ENCODE measurements around the gene SUMF1. TPM values are rescaled to one million over a fixed set of nuclear protein-coding genes. Genes with fewer than 3 reads are reported as not detected.

The SUMF1 gene
- total and polyA plus RNA-seq, 4 donors, result 13.0 to 34.2 (median 23.5) TPM

DNA sequence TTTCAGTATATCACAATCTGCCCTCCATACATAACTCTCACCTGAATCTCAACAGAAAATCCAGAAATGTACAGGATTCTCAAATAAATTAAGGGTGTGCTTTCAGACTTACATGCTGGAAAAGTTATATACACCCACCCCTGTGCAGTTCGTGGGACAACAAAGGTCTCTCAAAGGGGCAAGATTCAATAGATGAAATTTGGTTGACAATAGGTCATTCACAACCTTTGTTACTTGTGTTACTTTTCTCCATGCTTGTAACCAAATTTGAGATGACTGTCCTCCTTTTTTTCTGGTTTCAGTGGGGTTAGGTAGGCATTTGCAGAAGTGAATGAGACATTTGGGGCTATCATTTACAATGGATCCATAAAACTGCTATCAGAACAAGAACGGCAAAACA lies 91.2 kb downstream of the SUMF1 start:
- Histone ChIP-seq H3K36me3 (ENCODE audit: control insufficient read depth in 4 of 4, insufficient read depth in 3 of 4, low read depth in 1 of 4, low read length in 3 of 4) (peaks cover 0 to 14% (median 8%) of the 10 kb centered on the region in 4 donors), H3K9me3 (ENCODE audit: control insufficient read depth in 4 of 4, low read length in 3 of 4) (no peaks in the 10 kb centered on the region), H3K27ac (ENCODE audit: low read depth in 1 of 2, low read length in 2 of 2) (no peak overlapping the region), H3K27me3 (ENCODE audit: control insufficient read depth in 4 of 4, insufficient read depth in 4 of 4, low read length in 3 of 4) (no peaks in the 10 kb centered on the region), H3K9ac (ENCODE audit: low read depth in 1 of 2, low read length in 2 of 2) (no peak overlapping the region), H3K4me3 (ENCODE audit: low read depth in 1 of 3, low read length in 3 of 3) (no peak overlapping the region), H3K4me1 (ENCODE audit: control insufficient read depth in 4 of 4, insufficient read depth in 4 of 4, low read length in 3 of 4) (no peaks in the 10 kb centered on the region)
- TF ChIP-seq, protein P1, sequence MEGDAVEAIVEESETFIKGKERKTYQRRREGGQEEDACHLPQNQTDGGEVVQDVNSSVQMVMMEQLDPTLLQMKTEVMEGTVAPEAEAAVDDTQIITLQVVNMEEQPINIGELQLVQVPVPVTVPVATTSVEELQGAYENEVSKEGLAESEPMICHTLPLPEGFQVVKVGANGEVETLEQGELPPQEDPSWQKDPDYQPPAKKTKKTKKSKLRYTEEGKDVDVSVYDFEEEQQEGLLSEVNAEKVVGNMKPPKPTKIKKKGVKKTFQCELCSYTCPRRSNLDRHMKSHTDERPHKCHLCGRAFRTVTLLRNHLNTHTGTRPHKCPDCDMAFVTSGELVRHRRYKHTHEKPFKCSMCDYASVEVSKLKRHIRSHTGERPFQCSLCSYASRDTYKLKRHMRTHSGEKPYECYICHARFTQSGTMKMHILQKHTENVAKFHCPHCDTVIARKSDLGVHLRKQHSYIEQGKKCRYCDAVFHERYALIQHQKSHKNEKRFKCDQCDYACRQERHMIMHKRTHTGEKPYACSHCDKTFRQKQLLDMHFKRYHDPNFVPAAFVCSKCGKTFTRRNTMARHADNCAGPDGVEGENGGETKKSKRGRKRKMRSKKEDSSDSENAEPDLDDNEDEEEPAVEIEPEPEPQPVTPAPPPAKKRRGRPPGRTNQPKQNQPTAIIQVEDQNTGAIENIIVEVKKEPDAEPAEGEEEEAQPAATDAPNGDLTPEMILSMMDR (IDR thresholded peaks at IDR 0.05; ENCODE audit: low read depth, low read length, missing input control), result no peak
- no peak for TF ChIP-seq RXRA (IDR thresholded peaks at IDR 0.05)
- TF ChIP-seq GABPA (IDR thresholded peaks at IDR 0.05 in 1 of 2, conservative IDR thresholded peaks at IDR 0.05 in 1 of 2), result no peak
- TF ChIP-seq RAD21 (IDR thresholded peaks at IDR 0.05), result no peak
- TF ChIP-seq JUND (IDR thresholded peaks at IDR 0.05), result no peak
- TF ChIP-seq, protein P2, sequence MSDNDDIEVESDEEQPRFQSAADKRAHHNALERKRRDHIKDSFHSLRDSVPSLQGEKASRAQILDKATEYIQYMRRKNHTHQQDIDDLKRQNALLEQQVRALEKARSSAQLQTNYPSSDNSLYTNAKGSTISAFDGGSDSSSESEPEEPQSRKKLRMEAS (IDR thresholded peaks at IDR 0.05), result no peak
- TF ChIP-seq HNF4A (conservative IDR thresholded peaks at IDR 0.05), result no peak
- TF ChIP-seq NR2F2 (IDR thresholded peaks at IDR 0.05), result no peak
- TF ChIP-seq, protein P3, sequence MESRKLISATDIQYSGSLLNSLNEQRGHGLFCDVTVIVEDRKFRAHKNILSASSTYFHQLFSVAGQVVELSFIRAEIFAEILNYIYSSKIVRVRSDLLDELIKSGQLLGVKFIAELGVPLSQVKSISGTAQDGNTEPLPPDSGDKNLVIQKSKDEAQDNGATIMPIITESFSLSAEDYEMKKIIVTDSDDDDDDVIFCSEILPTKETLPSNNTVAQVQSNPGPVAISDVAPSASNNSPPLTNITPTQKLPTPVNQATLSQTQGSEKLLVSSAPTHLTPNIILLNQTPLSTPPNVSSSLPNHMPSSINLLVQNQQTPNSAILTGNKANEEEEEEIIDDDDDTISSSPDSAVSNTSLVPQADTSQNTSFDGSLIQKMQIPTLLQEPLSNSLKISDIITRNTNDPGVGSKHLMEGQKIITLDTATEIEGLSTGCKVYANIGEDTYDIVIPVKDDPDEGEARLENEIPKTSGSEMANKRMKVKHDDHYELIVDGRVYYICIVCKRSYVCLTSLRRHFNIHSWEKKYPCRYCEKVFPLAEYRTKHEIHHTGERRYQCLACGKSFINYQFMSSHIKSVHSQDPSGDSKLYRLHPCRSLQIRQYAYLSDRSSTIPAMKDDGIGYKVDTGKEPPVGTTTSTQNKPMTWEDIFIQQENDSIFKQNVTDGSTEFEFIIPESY (IDR thresholded peaks at IDR 0.05), result no peak
- TF ChIP-seq, protein P4, sequence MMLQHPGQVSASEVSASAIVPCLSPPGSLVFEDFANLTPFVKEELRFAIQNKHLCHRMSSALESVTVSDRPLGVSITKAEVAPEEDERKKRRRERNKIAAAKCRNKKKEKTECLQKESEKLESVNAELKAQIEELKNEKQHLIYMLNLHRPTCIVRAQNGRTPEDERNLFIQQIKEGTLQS (IDR thresholded peaks at IDR 0.05), result no peak
- DNase-seq (ENCODE audit: low spot score), result no peak
- WGBS, result 93% methylated on average over 2 of the region's 2 CpGs

DNA sequence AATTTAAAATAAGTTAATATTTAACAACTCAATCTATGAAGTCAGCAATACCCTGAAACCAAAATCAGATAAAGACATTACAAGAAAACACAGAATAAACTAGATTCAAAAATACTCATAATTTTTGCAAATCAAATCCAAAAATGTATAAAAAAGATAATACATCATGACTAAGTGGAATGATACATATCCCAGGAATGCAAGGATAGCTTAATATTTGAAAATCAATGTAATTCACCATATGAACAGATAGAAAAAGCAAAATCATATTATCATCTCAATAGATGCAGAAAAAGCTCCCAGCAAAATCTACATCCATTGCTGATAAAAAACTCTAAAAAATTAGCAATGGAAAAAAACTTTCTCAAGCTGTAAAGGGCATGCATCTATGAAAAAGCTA lies 93.4 kb downstream of the SUMF1 start:
- Histone ChIP-seq H3K36me3 (ENCODE audit: control insufficient read depth in 4 of 4, insufficient read depth in 3 of 4, low read depth in 1 of 4, low read length in 3 of 4) (peaks cover 0 to 20% (median 7%) of the 10 kb centered on the region in 4 donors), H3K27me3 (ENCODE audit: control insufficient read depth in 4 of 4, insufficient read depth in 4 of 4, low read length in 3 of 4) (no peaks in the 10 kb centered on the region), H3K4me3 (ENCODE audit: low read depth in 1 of 3, low read length in 3 of 3) (no peak overlapping the region), H3K27ac (ENCODE audit: low read depth in 1 of 2, low read length in 2 of 2) (no peak overlapping the region), H3K4me1 (ENCODE audit: control insufficient read depth in 4 of 4, insufficient read depth in 4 of 4, low read length in 3 of 4) (no peaks in the 10 kb centered on the region), H3K9me3 (ENCODE audit: control insufficient read depth in 4 of 4, low read length in 3 of 4) (no peaks in the 10 kb centered on the region), H3K9ac (ENCODE audit: low read depth in 1 of 2, low read length in 2 of 2) (no peak overlapping the region)
- TF ChIP-seq GABPA (IDR thresholded peaks at IDR 0.05 in 1 of 2, conservative IDR thresholded peaks at IDR 0.05 in 1 of 2), result no peak
- TF ChIP-seq SP1 (IDR thresholded peaks at IDR 0.05), result no peak
- TF ChIP-seq JUND (IDR thresholded peaks at IDR 0.05), result no peak
- TF ChIP-seq RXRA (IDR thresholded peaks at IDR 0.05), result no peak
- DNase-seq (ENCODE audit: low spot score), result no peak

DNA sequence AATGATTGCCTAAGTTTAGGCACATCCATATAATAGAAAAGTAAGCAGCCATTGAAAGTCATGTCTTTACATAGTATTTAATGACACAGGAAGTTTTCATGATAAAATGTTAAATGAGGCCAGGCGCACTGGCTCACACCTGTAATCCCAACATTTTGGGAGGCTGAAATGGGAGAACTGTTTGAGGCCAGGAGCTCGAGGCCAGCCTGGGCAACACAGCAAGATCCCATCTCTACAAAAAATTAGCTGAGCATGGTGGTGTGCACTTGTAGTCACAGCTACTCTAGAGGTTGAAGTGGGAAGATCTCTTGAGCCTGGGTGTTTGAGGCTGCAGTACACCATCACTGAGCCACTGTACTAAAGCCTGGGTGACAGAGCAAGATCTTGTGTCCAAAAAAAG lies 104.5 kb downstream of the SUMF1 start:
- DNase-seq (ENCODE audit: low spot score), result no peak
- H3K9me3 ChIP-seq (ENCODE audit: control insufficient read depth in 4 of 4, low read length in 3 of 4), result no peaks in the 10 kb centered on the region
- no peaks in the 10 kb centered on the region for H3K27me3 ChIP-seq (ENCODE audit: control insufficient read depth in 4 of 4, insufficient read depth in 4 of 4, low read length in 3 of 4)
- H3K4me3 ChIP-seq (ENCODE audit: low read depth in 1 of 3, low read length in 3 of 3), result no peak overlapping the region
- H3K4me1 ChIP-seq (ENCODE audit: control insufficient read depth in 4 of 4, insufficient read depth in 4 of 4, low read length in 3 of 4), result peaks cover 0 to 5% (median 3%) of the 10 kb centered on the region in 4 donors
- H3K27ac ChIP-seq (ENCODE audit: low read depth in 1 of 2, low read length in 2 of 2), result no peak overlapping the region
- peaks cover 0 to 4% (median 0%) of the 10 kb centered on the region in 4 donors for H3K36me3 ChIP-seq (ENCODE audit: control insufficient read depth in 4 of 4, insufficient read depth in 3 of 4, low read depth in 1 of 4, low read length in 3 of 4)
- 91% methylated on average over 2 of the region's 2 CpGs for WGBS
- H3K9ac ChIP-seq (ENCODE audit: low read depth in 1 of 2, low read length in 2 of 2), result no peak overlapping the region
- no peak for TF ChIP-seq SP1 (IDR thresholded peaks at IDR 0.05)
- no peak for TF ChIP-seq FOXA2 (IDR thresholded peaks at IDR 0.05)
- TF ChIP-seq EGR1 (IDR thresholded peaks at IDR 0.05; ENCODE audit: low read depth in 2 of 2), result no peak
- no peak for TF ChIP-seq JUND (IDR thresholded peaks at IDR 0.05)
- TF ChIP-seq, protein P1 (IDR thresholded peaks at IDR 0.05; ENCODE audit: low read depth, low read length, missing input control), result no peak
- TF ChIP-seq, protein P4 (IDR thresholded peaks at IDR 0.05), result no peak
- no peak for TF ChIP-seq TAF1 (conservative IDR thresholded peaks at IDR 0.05)
- TF ChIP-seq, protein P3 (IDR thresholded peaks at IDR 0.05), result no peak
- no peak for TF ChIP-seq HNF4G (IDR thresholded peaks at IDR 0.05)
